GM15510 (cell line): Measurements from ENCODE around the gene COG5.

ENCODE experiments used
- POLR2A ChIP-seq: IDR thresholded peaks from 3 replicates; pipeline ENCODE4 v1.6.1; 2011; ENCODE audit warnings: borderline replicate concordance; ENCODE audit not compliant: insufficient read length; ENCODE audit errors: extremely low read depth

COG5 gene

GRCh38 chr7:107464666-107465226 lies 99.0 kb downstream of the COG5 start:
- no peak for TF ChIP-seq POLR2A

DNA sequence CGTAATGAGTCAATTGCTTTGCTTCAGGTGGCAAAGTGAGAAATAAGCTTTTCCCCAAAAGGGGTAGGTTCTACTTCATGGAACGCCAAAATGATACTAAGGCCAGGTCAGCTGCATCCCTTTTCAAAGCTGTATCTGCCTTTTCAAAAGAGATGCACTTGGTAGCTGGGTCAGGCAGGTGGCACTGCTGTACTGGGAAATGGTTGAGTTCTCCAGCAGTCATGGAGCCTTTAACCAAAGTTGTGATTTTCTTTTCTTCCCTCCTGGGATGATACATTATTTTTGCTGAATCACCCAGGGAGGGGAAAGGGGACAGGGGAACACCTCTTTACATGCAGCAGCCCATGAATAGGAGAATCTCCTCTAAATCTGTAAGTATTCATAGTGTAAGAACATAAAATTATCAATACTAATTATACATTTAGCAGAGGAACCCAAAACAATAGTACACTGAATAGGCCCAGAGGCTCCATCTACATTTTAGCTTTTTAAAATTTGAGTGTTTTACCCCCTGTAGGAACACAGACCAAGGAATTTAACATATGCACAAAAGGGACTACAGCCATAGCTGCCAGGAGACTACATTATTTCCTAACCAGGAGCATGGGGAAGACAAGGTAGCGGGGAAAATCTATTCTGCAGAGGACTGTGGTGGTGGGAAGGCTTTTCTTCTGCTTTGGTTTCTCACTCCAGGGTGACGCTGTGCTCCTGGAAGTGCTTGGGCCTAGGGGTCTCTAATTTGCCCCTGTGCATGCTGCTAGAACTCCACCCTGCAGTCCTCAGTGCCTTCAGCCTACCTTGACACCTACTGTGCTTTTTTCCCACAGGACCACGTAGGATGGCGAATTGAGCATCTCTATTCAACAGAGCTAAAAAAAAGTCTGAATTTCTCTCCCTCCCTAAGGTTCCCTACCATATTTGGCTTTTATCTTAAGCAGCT lies 100.3 kb downstream of the COG5 start:
- TF ChIP-seq POLR2A = no peak

DNA sequence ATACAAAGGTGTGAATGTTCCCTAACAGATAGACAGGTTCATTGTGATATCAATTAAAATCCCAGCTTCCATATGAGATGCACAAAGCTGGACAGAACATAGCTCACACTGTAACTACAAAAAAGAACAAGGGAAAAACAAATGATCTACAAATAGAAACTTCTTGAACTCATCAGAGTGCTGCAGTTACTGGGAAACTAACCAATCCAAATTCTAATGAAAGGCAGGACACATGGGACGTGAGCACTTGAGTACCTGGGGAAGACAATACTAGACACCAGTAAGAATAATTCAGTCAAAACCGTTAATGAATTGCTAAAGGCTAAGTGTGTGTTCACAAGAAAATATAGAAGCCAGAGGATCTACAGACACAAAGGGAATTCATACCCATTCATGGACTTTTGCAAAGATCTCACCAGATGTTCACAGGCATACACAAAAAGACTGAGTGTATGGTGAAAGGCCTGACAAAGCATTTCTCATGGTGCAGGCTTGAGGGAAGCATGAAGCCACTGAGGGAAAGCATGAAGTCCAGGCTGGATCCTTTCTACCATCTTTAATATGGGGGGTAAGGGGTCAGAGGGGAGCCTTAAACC lies 101.7 kb downstream of the COG5 start:
- no peak for TF ChIP-seq POLR2A

DNA sequence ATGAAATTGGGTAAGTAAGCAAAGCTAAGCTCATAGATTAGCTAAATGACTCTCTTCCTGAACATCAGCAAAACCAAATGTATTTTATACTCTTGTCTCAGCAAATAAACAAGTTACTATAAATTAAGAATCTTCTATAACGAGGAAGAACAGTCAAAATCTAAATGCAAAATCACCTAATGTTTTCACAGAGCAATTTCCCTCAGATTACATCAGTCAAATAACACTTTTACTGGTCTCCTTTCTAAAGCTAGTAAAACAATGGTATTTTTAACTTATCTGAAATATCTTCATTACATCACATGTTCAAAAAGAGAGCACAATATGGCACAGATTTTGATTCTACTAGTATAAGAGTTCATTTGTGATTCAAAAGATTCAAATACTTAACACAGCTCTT lies 110.3 kb downstream of the COG5 start:
- TF ChIP-seq POLR2A = no peak

GRCh38 chr7:107450970-107451369 lies 112.8 kb downstream of the COG5 start:
- no peak for TF ChIP-seq POLR2A

DNA sequence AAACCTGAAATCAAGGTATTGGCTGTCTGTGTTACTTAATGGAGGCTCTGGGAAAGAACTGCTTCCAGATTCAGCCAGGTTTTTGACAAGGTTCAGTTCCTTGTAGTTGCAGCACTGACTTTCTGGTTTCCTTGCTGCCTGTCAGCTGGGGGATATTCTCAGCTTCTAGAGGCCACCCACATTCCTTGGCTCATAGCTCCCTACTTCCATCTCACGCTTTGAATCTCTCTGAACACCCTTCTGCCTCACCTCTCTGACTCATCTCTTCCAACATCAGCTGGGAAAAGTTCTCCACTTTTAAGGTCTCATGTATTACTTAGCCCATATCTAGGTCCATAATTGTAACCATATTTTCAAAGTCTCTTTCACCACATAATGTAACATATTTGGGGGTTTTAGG lies 116.7 kb downstream of the COG5 start:
- no peak for TF ChIP-seq POLR2A

- no peak for TF ChIP-seq POLR2A
Measured at GRCh38 chr7:107446531-107446930, 117.2 kb downstream of the COG5 start.

DNA sequence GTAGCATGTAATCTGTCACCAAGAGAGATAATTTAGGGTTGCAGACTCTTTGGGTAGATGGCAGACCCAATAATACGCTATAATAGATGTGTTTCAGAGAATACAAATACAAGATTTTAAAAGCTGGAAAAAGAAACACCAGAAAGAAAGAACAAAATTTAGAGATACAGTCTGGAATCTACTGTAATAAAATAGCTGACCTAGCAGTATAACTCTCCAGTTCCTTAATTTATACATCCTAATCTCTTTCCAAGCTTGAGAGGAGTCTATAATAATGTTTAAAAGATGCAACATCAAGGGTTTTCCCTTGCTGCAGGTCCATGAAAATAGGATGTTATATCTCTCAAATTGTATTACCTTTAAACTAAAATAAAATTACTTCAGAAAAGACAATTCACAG lies 121.0 kb downstream of the COG5 start:
- no peak for TF ChIP-seq POLR2A

DNA sequence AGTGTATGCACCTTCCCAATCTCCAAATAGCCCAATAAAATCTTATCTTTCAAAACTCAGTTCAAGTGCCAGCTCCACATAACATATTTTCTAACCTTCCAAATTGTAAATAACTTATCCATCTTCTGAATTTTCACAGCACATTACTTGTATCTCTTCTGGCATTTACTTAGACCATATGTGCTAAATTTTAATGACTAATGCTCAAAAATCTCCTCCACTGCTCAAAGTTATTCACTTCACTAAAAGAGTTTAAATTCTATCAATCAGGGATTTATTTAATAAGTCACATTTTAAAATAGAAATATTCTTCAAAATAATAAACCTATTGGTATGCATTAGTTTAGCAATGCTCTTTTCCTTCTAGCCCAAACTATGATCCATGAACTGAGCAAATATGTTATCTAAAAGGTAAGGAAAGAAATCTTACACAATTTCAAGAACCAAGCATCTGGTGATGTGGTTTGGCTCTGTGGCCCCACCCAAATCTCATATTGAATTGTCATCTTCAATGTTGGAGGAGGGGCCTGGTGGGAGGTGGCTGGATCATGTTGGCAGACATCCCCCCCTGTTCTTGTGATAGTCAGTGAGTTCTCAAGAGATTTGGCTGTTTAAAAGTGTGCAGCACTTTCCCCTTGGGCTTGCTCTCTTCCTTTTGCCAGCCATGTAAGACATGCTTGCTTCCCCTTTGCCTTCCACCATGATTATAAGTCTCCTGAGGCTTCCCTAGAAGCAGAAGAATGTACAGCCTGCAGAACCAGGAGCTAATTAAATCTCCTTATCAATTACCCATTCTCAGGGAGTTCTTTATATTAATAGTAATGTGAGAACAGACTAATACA lies 121.9 kb downstream of the COG5 start:
- no peak for TF ChIP-seq POLR2A

DNA sequence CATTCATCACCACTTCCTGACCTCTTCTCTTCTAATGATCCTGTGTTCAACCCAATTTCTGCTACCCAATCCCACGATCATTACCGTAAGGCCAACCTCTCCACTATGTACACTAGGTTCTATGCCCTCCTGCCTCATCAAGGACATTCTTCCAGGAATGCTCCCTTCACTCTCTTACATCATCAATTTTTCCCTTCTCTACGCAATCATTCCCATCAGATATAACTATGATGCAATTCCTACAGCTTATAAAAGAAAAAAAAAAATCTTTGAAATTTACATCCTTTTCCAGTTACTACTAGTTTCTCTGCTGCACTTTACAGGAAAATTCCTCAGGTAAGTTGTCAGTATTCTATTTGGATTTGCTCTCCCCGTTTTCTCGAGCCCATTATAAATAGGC lies 124.7 kb downstream of the COG5 start:
- TF ChIP-seq POLR2A = no peak

DNA sequence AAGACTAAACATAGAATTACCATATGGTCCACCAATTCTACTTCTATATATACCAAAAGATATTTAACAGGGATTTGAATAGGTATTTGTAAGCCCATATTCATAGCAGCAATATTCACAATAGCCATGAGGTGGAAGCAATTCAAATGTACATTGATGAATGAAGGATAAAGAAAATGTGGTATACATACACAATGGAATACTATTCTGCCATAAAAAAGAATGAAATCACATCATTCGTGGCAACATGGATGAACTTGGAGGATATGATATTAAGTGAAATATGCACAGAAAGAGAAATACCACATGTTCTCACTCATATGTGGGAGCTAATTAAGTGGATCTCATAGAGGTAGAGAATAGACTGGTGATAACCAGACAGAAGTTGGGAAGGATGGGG lies 128.0 kb downstream of the COG5 start:
- no peak for TF ChIP-seq POLR2A

GRCh38 chr7:107432261-107432660 lies 131.5 kb downstream of the COG5 start:
- no peak for TF ChIP-seq POLR2A

- no peak for TF ChIP-seq POLR2A
Measured at GRCh38 chr7:107430057-107430456, 133.7 kb downstream of the COG5 start.

DNA sequence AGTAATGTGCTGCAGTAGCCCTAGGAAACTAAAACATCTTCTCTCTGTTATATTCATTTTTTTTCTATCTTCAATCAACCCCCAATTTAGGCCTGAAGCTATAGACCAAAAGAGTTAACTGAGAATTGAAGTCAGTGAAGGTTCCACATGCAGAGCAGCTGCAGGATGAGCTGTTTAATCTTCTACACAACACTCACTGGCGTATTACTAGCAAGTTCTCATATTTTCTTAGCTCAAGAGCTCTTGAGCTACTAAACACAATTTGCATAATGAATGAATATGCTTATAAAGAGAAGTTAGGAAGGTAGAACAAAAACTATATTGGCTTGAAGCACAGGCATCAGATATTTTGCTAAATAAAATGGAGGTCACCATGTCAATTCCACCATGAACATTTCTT lies 135.1 kb downstream of the COG5 start:
- TF ChIP-seq POLR2A = no peak

DNA sequence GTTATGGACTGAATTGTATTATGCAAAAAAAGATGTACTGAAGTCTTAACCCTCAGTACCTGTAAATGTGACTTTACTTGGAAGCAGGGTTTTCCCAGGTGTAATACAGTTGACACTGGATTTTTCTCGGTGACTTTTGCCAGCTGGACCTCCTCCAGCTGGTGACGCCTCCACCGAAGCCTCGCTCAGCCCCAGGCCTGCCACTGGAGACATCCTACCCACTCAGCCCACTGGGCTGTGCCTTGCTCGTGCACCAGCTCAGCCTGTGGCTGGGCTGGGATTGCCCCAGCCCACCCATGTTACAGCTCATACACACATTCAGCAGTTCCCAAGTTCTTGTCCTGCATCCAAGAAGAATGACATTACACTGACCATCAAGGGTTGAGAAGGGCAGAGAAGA lies 136.3 kb downstream of the COG5 start:
- no peak for TF ChIP-seq POLR2A
